Left cardiac atrium (tissue), 4 donors: Measurements from ENCODE around the gene PID1. TPM values are rescaled to one million over a fixed set of nuclear protein-coding genes. Genes with fewer than 3 reads are reported as not detected.
A peak's percentile ranks its signal among the peaks of the same experiment; 100 is the strongest.

Source experiments
- ATAC-seq, 2 donors: fragments of 200-7000 bp; cut with Tn5 transposase; one replicate each; pipeline ENCODE4 v1.9.1; 2020; ENCODE audit warnings: mild to moderate bottlenecking in 2 of 2, moderate library complexity in 2 of 2
- DNase-seq: peaks from one replicate; pipeline ENCODE4 v3.0.0-alpha.2; 2020
- intact Hi-C, 2 donors: fragments of 100-400 bp; cut with DNase I; formaldehyde crosslinking; loops; one replicate each; pipeline versions ENCODE4 v1.14.1 to v1.15.1; 2022 to 2023
- total RNA-seq, 2 donors: library from RNA; stranded (reverse); fragmentation: NEBNext Ultra II Directional; extraction: Animal tissue kit (Norgen Biotek cat#: 25700); gene quantifications; one replicate each; pipeline ENCODE4 v1.2.1, GENCODE V29; 2021
- donor health status: DM: no; HTN: yes; CAD: no.
- donor health status: DM: no; HTN: yes; CAD: no; lungs with severe emphysema.
- donor health status: DM: yes; HTN: yes; CAD: no.
- donor health status: Dilated cardiomyopathy.

Gene PID1
- total RNA-seq, 2 donors from 2014 or later = 11.3 to 15.1 TPM

- ATAC-seq (no peak), DNase-seq (no peak)
- intact Hi-C loops = loop anchor here (10.0 kb wide), 2 partner anchors 137 to 433 kb away; partner anchors contain the start of gene PID1 (in 1 of the 2)
Observed at GRCh38 chr2:229137639-229138038, 133.4 kb downstream of the PID1 start.

- intact Hi-C loops = loop anchor here (10.0 kb wide), 2 partner anchors 138 to 432 kb away; partner anchors contain the start of gene PID1 (in 1 of the 2)
- DNase-seq = no peak
- ATAC-seq = no peak
Observed at GRCh38 chr2:229137066-229137465, 134.0 kb downstream of the PID1 start.

- intact Hi-C loops = loop anchor here (2.0 to 10.0 kb wide), 4 partner anchors 140 to 454 kb away; partner anchors contain the start of gene PID1 (in 1 of the 2)
- DNase-seq = no peak
- ATAC-seq = peak; percentile 44 to 66
Observed at GRCh38 chr2:229133155-229133772, 137.8 kb downstream of the PID1 start.

GRCh38 chr2:229132236-229132635 is 138.9 kb downstream of the PID1 start:
- intact Hi-C loops = loop anchor here (2.0 to 10.0 kb wide), 4 partner anchors 141 to 455 kb away; partner anchors contain the start of gene PID1 (in 1 of the 2)
- DNase-seq = no peak
- no peak for ATAC-seq

GRCh38 chr2:229130522-229130921 is 140.6 kb downstream of the PID1 start:
- intact Hi-C loops = loop anchor here (5.0 to 10.0 kb wide), 3 partner anchors 144 to 457 kb away; partner anchors contain the start of gene PID1 (in 1 of the 2)
- DNase-seq = no peak
- ATAC-seq = peak; percentile 32 to 50

GRCh38 chr2:229129738-229130371 is 141.2 kb downstream of the PID1 start:
- intact Hi-C loops = loop anchor here (5.0 to 10.0 kb wide), 3 partner anchors 145 to 457 kb away; partner anchors contain the start of gene PID1 (in 1 of the 2)
- DNase-seq = peak; percentile 29
- peak; percentile 72 to 78 for ATAC-seq

GRCh38 chr2:229127471-229127870 is 143.6 kb downstream of the PID1 start:
- intact Hi-C loops = no loop called here
- DNase-seq (no peak), ATAC-seq (no peak)

- intact Hi-C loops = no loop called here
- DNase-seq = no peak
- no peak for ATAC-seq
Observed at GRCh38 chr2:229126066-229126465, 145.0 kb downstream of the PID1 start.

- no peak for ATAC-seq
- DNase-seq = no peak
- intact Hi-C loops = no loop called here
Observed at GRCh38 chr2:229124136-229124535, 147.0 kb downstream of the PID1 start.

DNA sequence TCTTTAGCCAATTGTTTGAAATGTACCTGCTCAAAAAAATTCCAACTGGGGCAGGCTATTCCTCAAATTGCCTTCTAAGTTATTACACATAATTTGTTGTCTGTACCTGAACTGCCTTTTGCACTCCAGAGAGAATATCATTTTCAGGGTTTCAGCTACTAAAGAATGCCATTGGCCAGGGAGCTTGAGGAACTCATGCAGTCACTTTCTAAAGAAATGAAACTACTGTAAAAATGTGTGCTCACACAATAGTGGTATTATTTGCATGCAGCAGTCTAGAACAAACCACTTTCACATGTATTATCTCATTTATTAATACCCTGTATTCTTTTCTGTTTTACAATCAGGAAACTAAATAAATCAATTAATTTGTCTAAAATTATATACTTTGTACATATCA is 152.2 kb downstream of the PID1 start:
- intact Hi-C loops = no loop called here
- ATAC-seq = no peak
- no peak for DNase-seq

DNA sequence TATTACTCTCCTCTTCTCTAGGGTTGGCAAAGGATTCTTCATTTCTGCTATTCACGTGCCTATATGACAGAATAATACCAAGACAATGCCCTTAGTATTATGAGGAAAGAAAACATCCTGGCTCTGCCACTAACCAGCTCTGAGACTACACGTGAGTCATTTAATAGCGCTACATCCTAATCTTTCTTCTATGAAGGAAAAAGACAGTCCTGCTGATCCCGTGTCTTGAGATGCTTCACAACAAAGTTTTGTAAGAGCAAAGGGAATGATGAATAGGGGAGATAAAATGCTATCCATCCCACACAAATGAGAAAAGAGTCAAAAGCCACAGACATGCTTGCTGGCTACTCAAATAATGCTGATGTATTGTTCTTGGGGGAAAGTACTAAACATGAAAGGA is 152.8 kb downstream of the PID1 start:
- intact Hi-C loops = no loop called here
- no peak for DNase-seq
- ATAC-seq = no peak

GRCh38 chr2:229111744-229112143 is 159.3 kb downstream of the PID1 start:
- no peak for ATAC-seq
- DNase-seq = no peak
- intact Hi-C loops = no loop called here

GRCh38 chr2:229109195-229109594 is 161.9 kb downstream of the PID1 start:
- intact Hi-C loops = no loop called here
- ATAC-seq (no peak), DNase-seq (no peak)

DNA sequence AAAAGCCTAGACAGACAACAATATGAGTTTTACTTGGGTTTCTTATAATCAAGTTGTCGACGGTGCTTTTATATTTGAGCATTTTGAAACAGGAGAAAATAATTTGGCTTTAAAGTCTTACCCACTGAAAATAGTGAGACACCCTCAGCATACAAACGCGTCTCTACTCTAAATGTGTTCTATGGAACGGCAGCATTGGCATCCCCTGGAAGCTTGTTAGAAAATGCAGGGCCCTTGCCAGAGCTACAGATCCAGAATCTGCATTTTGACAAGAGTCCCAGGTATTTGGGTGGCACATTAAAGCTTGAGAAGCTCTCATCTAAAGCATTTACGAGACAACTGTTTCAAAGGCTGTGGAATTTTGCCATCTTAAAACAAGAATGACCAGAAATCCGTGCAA is 163.5 kb downstream of the PID1 start:
- DNase-seq (no peak), ATAC-seq (no peak)
- intact Hi-C loops = no loop called here

DNA sequence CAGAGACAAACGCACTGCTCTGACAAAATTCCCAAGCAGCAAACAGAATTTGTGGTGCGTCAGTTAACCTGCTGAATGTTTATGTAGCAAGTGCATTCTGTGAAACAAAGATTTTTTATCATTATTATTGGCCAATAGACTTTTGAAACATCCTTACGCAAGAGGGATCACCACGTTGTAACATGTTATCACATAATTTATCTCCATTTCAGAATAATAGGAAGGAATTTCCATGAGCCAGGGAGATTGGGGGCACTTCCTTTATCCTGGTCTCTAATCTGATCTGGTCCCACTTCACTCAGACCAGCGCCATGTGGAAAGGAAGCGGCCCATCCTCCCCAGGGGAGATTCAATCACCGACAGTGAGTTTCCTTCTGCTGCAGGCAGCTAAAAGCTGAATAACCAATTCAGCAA is 166.1 kb downstream of the PID1 start:
- intact Hi-C loops = no loop called here
- DNase-seq (no peak), ATAC-seq (no peak)

DNA sequence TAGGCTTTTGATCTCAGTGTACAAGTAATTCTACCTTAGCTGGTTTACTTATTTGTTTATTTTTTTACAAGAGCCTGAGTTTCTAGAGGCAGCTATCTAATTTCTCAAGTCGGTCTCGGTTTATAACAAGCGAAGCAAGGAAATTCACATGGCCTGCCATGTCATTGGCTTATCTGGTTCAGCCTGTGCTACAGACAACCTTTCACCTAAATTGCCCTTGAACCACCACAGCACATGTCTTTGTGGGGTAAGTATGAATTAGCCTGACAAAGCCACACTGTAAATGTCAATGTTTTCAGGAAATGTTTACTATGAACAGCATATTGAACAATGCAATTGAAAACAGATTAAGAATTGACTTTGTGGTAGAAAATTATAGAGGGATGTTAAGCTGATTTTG is 167.1 kb downstream of the PID1 start:
- ATAC-seq = no peak
- intact Hi-C loops = no loop called here
- DNase-seq = no peak

DNA sequence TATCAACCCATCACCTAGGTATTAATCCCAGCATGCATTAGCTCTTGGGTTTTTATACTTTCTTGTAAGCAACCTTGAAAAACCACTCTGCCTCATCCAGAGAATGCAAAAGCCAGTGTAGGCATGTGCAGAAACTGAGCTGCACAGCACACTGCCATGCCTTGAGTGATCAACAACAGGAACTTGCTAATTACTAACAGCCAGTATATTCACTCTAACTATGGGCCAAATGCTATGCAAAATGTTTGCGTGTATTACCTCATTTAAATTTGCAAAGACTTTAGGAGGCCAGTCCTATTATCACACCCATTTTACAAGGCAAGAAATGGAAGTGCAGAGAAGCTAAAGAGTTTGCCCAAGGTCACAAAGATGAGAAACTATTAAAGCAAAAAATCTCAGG is 169.8 kb downstream of the PID1 start:
- no peak for ATAC-seq
- intact Hi-C loops = no loop called here
- DNase-seq = no peak

DNA sequence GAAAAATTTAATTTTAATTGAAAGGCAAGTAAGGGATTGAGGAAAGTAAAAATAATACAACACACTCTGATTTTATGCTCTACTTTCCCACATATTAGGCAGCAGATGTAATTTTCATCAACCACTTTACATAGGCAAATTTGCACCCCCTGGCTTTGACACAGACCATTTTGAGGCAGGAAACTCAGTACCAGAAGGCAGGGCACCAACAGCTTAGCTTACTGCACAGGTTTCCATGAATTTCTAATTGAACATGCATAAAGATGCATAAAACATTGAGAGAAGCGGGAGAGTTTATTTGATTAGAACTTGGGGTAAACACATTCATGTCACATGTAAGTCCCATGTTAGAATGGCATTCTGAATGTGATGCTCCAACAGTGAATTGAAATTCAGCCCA is 171.9 kb downstream of the PID1 start:
- ATAC-seq (no peak), DNase-seq (no peak)
- intact Hi-C loops = no loop called here

DNA sequence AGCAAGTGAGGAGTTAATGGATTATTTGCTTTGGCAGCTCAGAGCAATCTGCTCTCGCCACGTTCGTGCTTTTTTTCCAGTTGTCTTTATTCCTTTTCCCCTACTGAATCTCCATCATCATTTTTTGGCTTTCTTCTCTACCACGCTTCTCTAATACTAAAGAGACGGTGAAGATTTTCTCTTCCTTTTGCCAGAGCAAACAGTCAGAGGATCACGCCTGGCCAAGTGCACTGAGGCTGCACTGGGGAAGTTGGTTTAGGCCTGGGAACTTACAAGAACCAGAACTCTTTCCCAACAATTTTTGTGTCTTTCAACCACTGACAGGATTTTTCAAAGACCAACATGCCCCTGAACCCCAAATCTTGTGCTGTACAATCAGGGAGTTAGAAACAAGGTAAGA is 172.3 kb downstream of the PID1 start:
- intact Hi-C loops = no loop called here
- ATAC-seq (peak; percentile 44 to 71), DNase-seq (peak; percentile 24)

- ATAC-seq = no peak
- intact Hi-C loops = no loop called here
Observed at GRCh38 chr2:229096409-229097066, 174.5 kb downstream of the PID1 start.

More at GRCh38 chr2:229096409-229097066, 174.5 kb downstream of the PID1 start:
- DNase-seq = no peak
